AG04450 (cell line): ENCODE results near the gene FADS3. TPM values are rescaled to one million over a fixed set of nuclear protein-coding genes. Genes with fewer than 3 reads are reported as not detected.
"Not testable (repeated sequence)": the region's sequence is repeated elsewhere in the genome, so short reads cannot be mapped to it uniquely, and the experiment has no call there.

Experiments used
- CTCF ChIA-PET: fragments of 300-600, 350-600 bp; formaldehyde crosslinking; extraction: SDS; loops from one replicate; lab custom pipeline; 2022; ENCODE audit warnings: antibody characterized with exemption, inconsistent platforms; lab: Charles Lee
- POLR2A ChIA-PET: fragments of 350-600 bp; formaldehyde crosslinking; extraction: SDS; loops from one replicate; lab custom pipeline; 2021; ENCODE audit warnings: antibody characterized with exemption, inconsistent platforms; lab: Yijun Ruan, JAX
- DNase-seq: peaks from one replicate; pipeline ENCODE4 v3.0.0-alpha.2; 2011; ENCODE audit warnings: low read depth, low spot score
- H3K27ac ChIP-seq: one replicate; pipeline ENCODE4 v1.5.1; 2012; ENCODE audit warnings: low read depth, low read length, control low read depth
- H3K27me3 ChIP-seq: one replicate; pipeline ENCODE4 v1.6.0; 2012; ENCODE audit warnings: low read length; ENCODE audit not compliant: control insufficient read depth, insufficient read depth
- H3K4me3 ChIP-seq: 2 replicates; pipeline ENCODE4 v1.5.1; 2011; ENCODE audit warnings: mild to moderate bottlenecking, low read depth, low read length, control low read depth
- H3K9me3 ChIP-seq: 2 replicates; pipeline ENCODE4 v1.5.1; 2012; ENCODE audit warnings: low read length; ENCODE audit not compliant: control insufficient read depth, insufficient read depth
- CTCF ChIP-seq: IDR thresholded peaks from 2 replicates; pipeline ENCODE4 v1.5.1; 2011; ENCODE audit warnings: low read depth, low read length, control low read depth, inconsistent platforms
- polyA plus RNA-seq: library from polyadenylated mRNA; depleted of rRNA; stranded (reverse); fragments of >200 nt; gene quantifications from 2 replicates; pipeline ENCODE4 v1.2.3, GENCODE V29; 2011

FADS3 gene
- polyA plus RNA-seq, 1 experiment = 38.9 TPM

- CTCF ChIA-PET = interaction anchor here (0.9 to 2.2 kb wide), 4 partner anchors 13 to 225 kb away, joined by 4 to 18 read pairs (median 5); no protein-coding TSS in a partner anchor
- DNase-seq = no peak
Observed at GRCh38 chr11:61883947-61884346, 7.4 kb downstream of the FADS3 start.

GRCh38 chr11:61883327-61883726, 8.0 kb downstream of the FADS3 start:
- POLR2A ChIA-PET = no interaction called here
- no peak for DNase-seq
- Histone ChIP-seq H3K27ac (no peak overlapping the region), H3K9me3 (peaks cover 5% of the 10 kb centered on the region), H3K27me3 (no peaks in the 10 kb centered on the region), H3K4me3 (no peak overlapping the region)
- TF ChIP-seq CTCF = no peak
- CTCF ChIA-PET = interaction anchor here (1.4 to 2.8 kb wide), 3 partner anchors 15 to 225 kb away, joined by 6 to 18 read pairs (median 7); no protein-coding TSS in a partner anchor

More at GRCh38 chr11:61883947-61884346, 7.4 kb downstream of the FADS3 start:
- H3K4me3 ChIP-seq = no peak overlapping the region
- POLR2A ChIA-PET = interaction anchor here (0.6 kb wide), 1 partner anchor 66 kb away, joined by 7 read pairs; no protein-coding TSS in a partner anchor
- no peak overlapping the region for H3K27ac ChIP-seq
- H3K9me3 ChIP-seq = peaks cover 5% of the 10 kb centered on the region
- H3K27me3 ChIP-seq = no peaks in the 10 kb centered on the region
- TF ChIP-seq CTCF = no peak

GRCh38 chr11:61882879-61883278, 8.5 kb downstream of the FADS3 start:
- Histone ChIP-seq H3K27me3 (no peaks in the 10 kb centered on the region), H3K9me3 (peaks cover 5% of the 10 kb centered on the region), H3K4me3 (no peak overlapping the region), H3K27ac (no peak overlapping the region)
- ChIA-PET POLR2A (no interaction called here), CTCF (interaction anchor here (2.2 to 2.8 kb wide), 2 partner anchors 65 to 225 kb away, joined by 7 to 11 read pairs; no protein-coding TSS in a partner anchor)
- no peak for DNase-seq
- no peak for TF ChIP-seq CTCF

GRCh38 chr11:61882267-61882666, 9.1 kb downstream of the FADS3 start:
- H3K4me3 ChIP-seq, H3K9me3 ChIP-seq, H3K27ac ChIP-seq, POLR2A ChIA-PET, H3K27me3 ChIP-seq, DNase-seq: not testable (repeated sequence)
- CTCF ChIA-PET = interaction anchor here (1.1 to 2.8 kb wide), 4 partner anchors 15 to 225 kb away, joined by 7 to 11 read pairs (median 8); no protein-coding TSS in a partner anchor

- no peak for DNase-seq
- Histone ChIP-seq H3K9me3 (no peaks in the 10 kb centered on the region; the same call in 1 of the 2 replicates), H3K27ac (no peak overlapping the region), H3K4me3 (no peak overlapping the region), H3K27me3 (no peaks in the 10 kb centered on the region)
- ChIA-PET POLR2A (interaction anchor here (0.6 kb wide), 1 partner anchor 791 kb away, joined by 7 read pairs; the partner anchor contains the start of gene LBHD1), CTCF (interaction anchor here (1.0 to 2.8 kb wide), 7 partner anchors 16 to 226 kb away, joined by 3 to 11 read pairs (median 7); no protein-coding TSS in a partner anchor)
- TF ChIP-seq CTCF = no peak
Observed at GRCh38 chr11:61881397-61881796, 9.9 kb downstream of the FADS3 start.
